Measurements from ENCODE around the gene SLC1A1.
"Not testable (repeated sequence)": the region's sequence is repeated elsewhere in the genome, so short reads cannot be mapped to it uniquely, and the experiment has no call there.

The SLC1A1 gene

DNA sequence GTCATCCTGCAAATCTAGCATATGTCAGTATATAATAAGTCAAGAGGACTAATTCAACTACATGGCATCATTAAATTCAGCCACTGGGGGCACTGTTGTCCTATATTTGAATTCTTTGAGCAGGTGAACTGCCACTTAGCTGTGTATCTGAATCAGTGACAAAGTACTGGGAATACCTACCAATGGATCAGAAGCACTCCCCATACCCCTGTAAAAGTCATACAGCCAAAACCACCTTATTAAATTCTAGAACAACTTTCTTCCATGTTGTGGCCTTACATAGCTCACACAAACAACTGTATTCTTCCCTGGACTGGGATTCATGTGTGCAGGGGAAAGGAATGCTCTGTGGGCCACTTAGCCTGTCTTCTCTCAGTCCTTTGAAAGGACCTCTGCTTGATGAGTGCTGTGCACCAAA, 114.4 kb downstream of the SLC1A1 start:
- Histone ChIP-seq H3K9me3 (ENCODE audit: insufficient read depth, low read length, severe bottlenecking) (no peaks in the 10 kb centered on the region), H3K27ac (ENCODE audit: low read length) (no peak overlapping the region), H3K79me2 (ENCODE audit: insufficient read depth, low read length) (no peaks in the 10 kb centered on the region), H3K27me3 (ENCODE audit: insufficient read depth, low read length, poor library complexity) (no peaks in the 10 kb centered on the region), H2AFZ (ENCODE audit: low read depth, low read length) (0 out of 2 replicates have a peak overlapping the region, but pooled peaks have one; percentile 14), H3K4me3 (ENCODE audit: low read depth in 1 of 2, low read length in 2 of 2) (no peak overlapping the region), H3K4me2 (ENCODE audit: insufficient read depth, low read length) (no peak overlapping the region), H3K36me3 (ENCODE audit: insufficient read depth, low read length) (no peaks in the 10 kb centered on the region), H3K4me1 (ENCODE audit: insufficient read depth, low read length) (no peaks in the 10 kb centered on the region), H4K20me1 (ENCODE audit: insufficient read depth, low read length) (no peaks in the 10 kb centered on the region), H3K9ac (ENCODE audit: low read depth, low read length) (no peak overlapping the region)
- TF ChIP-seq, protein P1, sequence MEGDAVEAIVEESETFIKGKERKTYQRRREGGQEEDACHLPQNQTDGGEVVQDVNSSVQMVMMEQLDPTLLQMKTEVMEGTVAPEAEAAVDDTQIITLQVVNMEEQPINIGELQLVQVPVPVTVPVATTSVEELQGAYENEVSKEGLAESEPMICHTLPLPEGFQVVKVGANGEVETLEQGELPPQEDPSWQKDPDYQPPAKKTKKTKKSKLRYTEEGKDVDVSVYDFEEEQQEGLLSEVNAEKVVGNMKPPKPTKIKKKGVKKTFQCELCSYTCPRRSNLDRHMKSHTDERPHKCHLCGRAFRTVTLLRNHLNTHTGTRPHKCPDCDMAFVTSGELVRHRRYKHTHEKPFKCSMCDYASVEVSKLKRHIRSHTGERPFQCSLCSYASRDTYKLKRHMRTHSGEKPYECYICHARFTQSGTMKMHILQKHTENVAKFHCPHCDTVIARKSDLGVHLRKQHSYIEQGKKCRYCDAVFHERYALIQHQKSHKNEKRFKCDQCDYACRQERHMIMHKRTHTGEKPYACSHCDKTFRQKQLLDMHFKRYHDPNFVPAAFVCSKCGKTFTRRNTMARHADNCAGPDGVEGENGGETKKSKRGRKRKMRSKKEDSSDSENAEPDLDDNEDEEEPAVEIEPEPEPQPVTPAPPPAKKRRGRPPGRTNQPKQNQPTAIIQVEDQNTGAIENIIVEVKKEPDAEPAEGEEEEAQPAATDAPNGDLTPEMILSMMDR (IDR thresholded peaks at IDR 0.05; ENCODE audit: borderline replicate concordance, extremely low read depth, low read length, poor library complexity, severe bottlenecking), result peak; percentile 73
- no peak for TF ChIP-seq EZH2 (IDR thresholded peaks at IDR 0.05; ENCODE audit: borderline replicate concordance, low read depth, low read length, severe bottlenecking)
- DNase-seq (peak; percentile 69), ATAC-seq (ENCODE audit: insufficient read depth, low read depth) (peak; percentile 94)

DNA sequence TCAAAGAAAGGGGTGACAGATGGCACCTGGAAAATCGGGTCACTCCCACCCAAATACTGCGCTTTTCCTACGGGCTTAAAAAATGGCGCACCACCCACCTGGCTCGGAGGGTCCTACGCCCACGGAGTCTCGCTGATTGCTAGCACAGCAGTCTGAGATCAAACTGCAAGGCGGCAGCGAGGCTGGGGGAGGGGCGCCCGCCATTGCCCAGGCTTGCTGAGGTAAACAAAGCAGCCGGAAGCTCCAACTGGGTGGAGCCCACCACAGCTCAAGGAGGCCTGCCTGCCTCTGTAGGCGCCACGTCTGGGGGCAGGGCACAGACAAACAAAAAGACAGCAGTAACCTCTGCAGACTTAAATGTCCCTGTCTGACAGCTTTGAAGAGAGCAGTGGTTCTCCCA, 115.8 kb downstream of the SLC1A1 start:
- not testable (repeated sequence) for H2AFZ ChIP-seq (ENCODE audit: low read depth, low read length); H3K4me3 ChIP-seq (ENCODE audit: low read depth in 1 of 2, low read length in 2 of 2); H3K36me3 ChIP-seq (ENCODE audit: insufficient read depth, low read length); ATAC-seq (ENCODE audit: insufficient read depth, low read depth); H3K27ac ChIP-seq (ENCODE audit: low read length); H3K4me1 ChIP-seq (ENCODE audit: insufficient read depth, low read length); H3K9ac ChIP-seq (ENCODE audit: low read depth, low read length); H3K4me2 ChIP-seq (ENCODE audit: insufficient read depth, low read length); H3K9me3 ChIP-seq (ENCODE audit: insufficient read depth, low read length, severe bottlenecking); H3K79me2 ChIP-seq (ENCODE audit: insufficient read depth, low read length); H3K27me3 ChIP-seq (ENCODE audit: insufficient read depth, low read length, poor library complexity); H4K20me1 ChIP-seq (ENCODE audit: insufficient read depth, low read length)
- DNase-seq, result peak; percentile 66

DNA sequence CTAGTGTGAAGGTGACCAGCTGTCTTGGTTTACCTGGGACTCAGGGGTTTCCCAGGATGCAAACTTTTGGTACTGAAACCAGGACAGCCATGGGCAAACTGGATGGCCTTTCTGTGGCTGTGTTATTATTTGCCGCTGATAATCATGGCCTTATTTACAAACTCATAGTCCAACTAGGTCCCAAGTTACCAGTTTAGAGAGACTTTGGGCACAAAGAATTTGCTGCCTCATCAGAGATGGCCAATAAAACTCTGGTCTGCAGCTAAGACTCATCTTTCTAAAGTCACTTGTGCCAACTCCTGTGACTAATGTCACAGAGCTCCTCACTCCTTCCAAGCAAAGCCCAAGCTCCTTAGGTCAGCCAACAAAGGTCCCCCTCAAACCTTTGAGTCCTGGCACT, 124.4 kb downstream of the SLC1A1 start:
- H3K4me3 ChIP-seq (ENCODE audit: low read depth in 1 of 2, low read length in 2 of 2), result no peak overlapping the region
- DNase-seq, result no peak
- no peaks in the 10 kb centered on the region for H4K20me1 ChIP-seq (ENCODE audit: insufficient read depth, low read length)
- H3K9ac ChIP-seq (ENCODE audit: low read depth, low read length), result no peak overlapping the region
- no peak overlapping the region for H2AFZ ChIP-seq (ENCODE audit: low read depth, low read length)
- no peaks in the 10 kb centered on the region for H3K79me2 ChIP-seq (ENCODE audit: insufficient read depth, low read length)
- ATAC-seq (ENCODE audit: insufficient read depth, low read depth), result no peak
- no peaks in the 10 kb centered on the region for H3K27me3 ChIP-seq (ENCODE audit: insufficient read depth, low read length, poor library complexity)
- H3K36me3 ChIP-seq (ENCODE audit: insufficient read depth, low read length), result no peaks in the 10 kb centered on the region
- TF ChIP-seq, protein P1 (IDR thresholded peaks at IDR 0.05; ENCODE audit: borderline replicate concordance, extremely low read depth, low read length, poor library complexity, severe bottlenecking), result no peak
- no peak for TF ChIP-seq EZH2 (IDR thresholded peaks at IDR 0.05; ENCODE audit: borderline replicate concordance, low read depth, low read length, severe bottlenecking)
- no peaks in the 10 kb centered on the region for H3K9me3 ChIP-seq (ENCODE audit: insufficient read depth, low read length, severe bottlenecking)
- no peak overlapping the region for H3K27ac ChIP-seq (ENCODE audit: low read length)
- H3K4me2 ChIP-seq (ENCODE audit: insufficient read depth, low read length), result no peak overlapping the region
- no peaks in the 10 kb centered on the region for H3K4me1 ChIP-seq (ENCODE audit: insufficient read depth, low read length)

DNA sequence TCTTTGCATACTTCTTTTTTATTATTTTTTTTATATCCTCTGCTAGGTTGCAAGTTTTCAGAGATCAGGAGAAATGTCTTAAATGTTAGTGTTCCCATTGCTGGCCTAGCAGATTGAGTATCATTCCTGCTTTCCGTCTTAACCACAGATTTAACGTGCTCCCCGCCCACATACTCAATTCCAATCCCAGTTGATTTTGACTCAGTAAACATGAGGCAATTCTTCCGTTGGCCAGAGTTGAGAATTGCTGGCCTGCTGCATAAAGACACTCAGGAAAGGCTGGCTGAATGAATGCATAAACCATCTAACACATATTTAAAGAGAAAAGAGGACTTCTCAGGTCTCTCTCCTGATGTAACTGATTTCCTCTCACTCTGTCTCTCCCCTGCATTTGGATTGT, 125.0 kb downstream of the SLC1A1 start:
- H3K4me3 ChIP-seq (ENCODE audit: low read depth in 1 of 2, low read length in 2 of 2), result no peak overlapping the region
- H3K4me2 ChIP-seq (ENCODE audit: insufficient read depth, low read length), result no peak overlapping the region
- DNase-seq, result no peak
- H3K27ac ChIP-seq (ENCODE audit: low read length), result no peak overlapping the region
- ATAC-seq (ENCODE audit: insufficient read depth, low read depth), result no peak
- H3K79me2 ChIP-seq (ENCODE audit: insufficient read depth, low read length), result no peaks in the 10 kb centered on the region
- no peaks in the 10 kb centered on the region for H4K20me1 ChIP-seq (ENCODE audit: insufficient read depth, low read length)
- no peaks in the 10 kb centered on the region for H3K36me3 ChIP-seq (ENCODE audit: insufficient read depth, low read length)
- H3K4me1 ChIP-seq (ENCODE audit: insufficient read depth, low read length), result no peaks in the 10 kb centered on the region
- TF ChIP-seq, protein P1 (IDR thresholded peaks at IDR 0.05; ENCODE audit: borderline replicate concordance, extremely low read depth, low read length, poor library complexity, severe bottlenecking), result no peak
- TF ChIP-seq EZH2 (IDR thresholded peaks at IDR 0.05; ENCODE audit: borderline replicate concordance, low read depth, low read length, severe bottlenecking), result no peak
- H3K27me3 ChIP-seq (ENCODE audit: insufficient read depth, low read length, poor library complexity), result no peaks in the 10 kb centered on the region
- no peaks in the 10 kb centered on the region for H3K9me3 ChIP-seq (ENCODE audit: insufficient read depth, low read length, severe bottlenecking)
- no peak overlapping the region for H2AFZ ChIP-seq (ENCODE audit: low read depth, low read length)
- H3K9ac ChIP-seq (ENCODE audit: low read depth, low read length), result no peak overlapping the region
